Measurements from ENCODE around the gene SIPA1L3.

DNA sequence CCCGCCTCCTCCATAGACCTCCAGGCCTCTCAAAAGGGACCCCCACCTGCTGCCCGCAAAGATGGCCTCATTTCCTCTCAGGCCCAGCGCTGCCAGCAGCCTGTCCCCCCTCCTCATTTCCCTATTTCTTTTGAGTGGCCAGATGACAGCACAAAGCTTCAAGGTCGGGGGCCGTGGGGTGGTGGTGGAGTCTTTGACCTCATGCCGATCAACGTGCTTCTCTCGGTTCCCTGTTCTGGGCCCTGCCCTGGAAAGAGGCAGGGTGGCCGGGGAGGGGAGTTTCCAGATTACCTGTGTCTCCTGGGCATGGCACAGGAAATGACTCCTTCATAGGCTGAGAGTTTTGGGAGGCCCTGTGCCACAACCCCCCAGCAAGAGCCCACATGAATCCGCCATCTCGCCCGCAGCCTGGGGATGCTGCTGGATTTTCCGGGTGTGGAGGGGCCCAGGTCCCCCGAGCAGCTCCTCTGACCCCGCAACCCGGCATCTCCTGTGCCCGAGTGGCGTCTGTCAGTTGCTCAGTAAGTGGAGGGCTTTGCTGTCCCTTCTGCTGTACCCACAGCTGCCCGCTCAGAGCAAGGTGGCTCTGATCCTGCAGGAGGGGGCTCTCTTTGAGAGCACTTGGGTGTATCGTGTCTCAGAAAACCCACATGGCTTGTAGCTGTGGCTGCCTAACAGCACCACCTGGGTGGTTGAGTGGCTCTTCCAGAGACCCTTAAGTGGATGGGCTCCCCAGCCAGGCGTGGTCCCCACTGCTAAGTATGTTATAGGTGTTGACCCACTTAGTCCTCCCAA lies 139.4 kb downstream of the SIPA1L3 start:
- TF ChIP-seq POLR2A (IDR thresholded peaks at IDR 0.05) (no peak), POLR2AphosphoS5 (IDR thresholded peaks at IDR 0.05) (no peak)
